HG03575 (cell line): ENCODE results near the gene RASSF6.
"Not testable (repeated sequence)": the region's sequence is repeated elsewhere in the genome, so short reads cannot be mapped to it uniquely, and the experiment has no call there.

ENCODE experiments used
- ATAC-seq: cut with Tn5 transposase; IDR thresholded peaks from one replicate; pipeline ENCODE4 v1.9.1; 2021; ENCODE audit not compliant: unreplicated experiment, insufficient number of reproducible peaks, low FRiP score; ENCODE audit errors: extremely low read depth

RASSF6 gene, protein sequence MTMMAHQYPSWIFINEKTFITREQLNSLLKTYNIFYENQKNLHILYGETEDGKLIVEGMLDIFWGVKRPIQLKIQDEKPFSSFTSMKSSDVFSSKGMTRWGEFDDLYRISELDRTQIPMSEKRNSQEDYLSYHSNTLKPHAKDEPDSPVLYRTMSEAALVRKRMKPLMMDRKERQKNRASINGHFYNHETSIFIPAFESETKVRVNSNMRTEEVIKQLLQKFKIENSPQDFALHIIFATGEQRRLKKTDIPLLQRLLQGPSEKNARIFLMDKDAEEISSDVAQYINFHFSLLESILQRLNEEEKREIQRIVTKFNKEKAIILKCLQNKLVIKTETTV

DNA sequence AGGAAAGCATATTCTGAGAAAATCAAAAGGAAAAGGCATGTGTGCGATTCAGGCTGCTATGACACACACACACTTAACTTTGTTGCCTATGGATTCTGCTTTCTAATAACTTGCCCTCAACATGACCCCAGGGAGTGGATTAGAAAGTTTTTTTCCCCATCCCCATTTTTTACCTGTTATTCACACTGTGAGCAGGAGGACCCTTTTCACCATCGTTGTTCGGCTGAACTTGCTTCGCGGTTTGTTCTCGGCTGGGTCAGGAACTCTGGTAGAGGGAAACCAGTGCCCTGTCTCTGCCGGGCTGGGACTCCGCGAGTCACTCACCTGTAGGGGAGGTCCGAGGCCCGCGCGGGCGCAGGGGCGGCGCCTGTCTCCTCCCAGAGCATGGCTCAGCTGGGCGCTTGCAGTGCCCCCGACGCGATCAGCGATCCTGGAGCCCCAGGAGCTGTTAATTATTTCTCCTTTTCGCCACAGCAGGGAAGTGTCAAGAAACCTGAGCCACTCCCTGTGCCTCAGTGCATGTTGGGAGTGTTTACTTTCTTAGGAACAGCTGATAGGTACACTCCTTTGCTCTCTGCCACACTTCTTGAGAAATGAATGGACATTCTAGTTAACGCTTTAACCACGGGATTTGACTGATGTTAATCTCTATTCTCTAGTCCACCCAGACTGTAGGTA lies at the start of gene RASSF6:
Gene RASSF6, minus strand, starts transcription at position 322 of the 678 bp plus-strand sequence. CDS start 8,641 bp downstream, outside the sequence.
- no peak for ATAC-seq

DNA sequence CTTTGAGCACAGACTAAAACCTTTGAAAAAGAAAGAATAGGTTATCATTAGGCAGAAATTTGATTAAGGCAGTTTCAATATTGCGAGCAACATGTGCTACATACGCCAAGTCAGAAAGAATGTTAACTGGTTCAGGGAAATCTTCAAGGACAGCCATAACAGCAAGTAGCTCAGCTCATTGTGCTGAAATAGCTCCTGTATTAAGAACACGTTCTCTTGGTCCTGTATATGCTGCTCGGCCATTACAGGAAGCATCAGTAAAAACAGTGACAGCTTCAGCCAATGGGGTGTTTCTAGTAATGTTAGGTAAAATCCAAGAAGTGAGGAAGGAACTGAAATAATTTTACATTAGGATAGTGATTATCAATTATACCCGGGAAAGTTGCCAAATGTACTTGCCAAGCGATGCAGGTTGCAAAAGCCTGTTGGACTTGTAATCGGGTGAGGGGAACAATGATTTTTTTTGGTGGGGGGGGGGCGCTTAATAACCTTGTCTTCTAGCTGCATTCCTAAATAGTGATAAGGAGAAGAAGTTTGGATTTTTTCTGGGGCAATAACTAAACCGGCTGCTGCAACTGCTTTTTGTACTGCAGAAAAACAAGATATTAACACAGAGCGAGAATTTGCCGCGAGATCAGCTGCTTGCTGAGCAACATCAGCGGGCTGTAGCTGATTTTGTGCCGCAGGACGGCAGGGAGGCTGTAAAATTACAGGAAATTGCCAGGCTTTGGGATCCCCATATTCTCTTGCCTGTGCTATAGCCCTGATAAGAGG lies 49.4 kb upstream of the RASSF6 start:
- ATAC-seq: no peak

DNA sequence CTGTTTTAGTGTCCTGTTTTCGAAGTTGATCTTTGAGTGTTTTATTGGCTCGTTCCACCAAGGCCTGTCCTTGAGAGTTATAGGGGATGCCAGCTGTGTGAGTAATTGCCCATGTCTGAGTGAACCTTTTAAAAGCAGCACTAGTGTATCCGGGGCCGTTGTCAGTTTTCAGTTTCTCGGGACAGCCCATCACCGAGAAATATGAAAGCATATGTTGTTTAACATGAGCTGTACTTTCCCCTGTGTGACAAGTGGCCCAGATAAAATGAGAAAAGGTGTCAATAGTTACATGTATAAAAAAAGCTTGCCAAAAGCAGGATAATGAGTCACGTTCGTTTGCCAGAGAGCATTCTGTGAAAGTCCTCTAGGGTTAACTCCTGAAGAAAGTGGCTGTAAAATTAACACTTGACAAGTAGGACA lies 48.6 kb upstream of the RASSF6 start:
- ATAC-seq: no peak

GRCh38 chr4:73665924-73666323 lies 45.7 kb upstream of the RASSF6 start:
- not testable (repeated sequence) for ATAC-seq

GRCh38 chr4:73664470-73664869 lies 44.2 kb upstream of the RASSF6 start:
- ATAC-seq: no peak

GRCh38 chr4:73663576-73663975 lies 43.3 kb upstream of the RASSF6 start:
- ATAC-seq: no peak

DNA sequence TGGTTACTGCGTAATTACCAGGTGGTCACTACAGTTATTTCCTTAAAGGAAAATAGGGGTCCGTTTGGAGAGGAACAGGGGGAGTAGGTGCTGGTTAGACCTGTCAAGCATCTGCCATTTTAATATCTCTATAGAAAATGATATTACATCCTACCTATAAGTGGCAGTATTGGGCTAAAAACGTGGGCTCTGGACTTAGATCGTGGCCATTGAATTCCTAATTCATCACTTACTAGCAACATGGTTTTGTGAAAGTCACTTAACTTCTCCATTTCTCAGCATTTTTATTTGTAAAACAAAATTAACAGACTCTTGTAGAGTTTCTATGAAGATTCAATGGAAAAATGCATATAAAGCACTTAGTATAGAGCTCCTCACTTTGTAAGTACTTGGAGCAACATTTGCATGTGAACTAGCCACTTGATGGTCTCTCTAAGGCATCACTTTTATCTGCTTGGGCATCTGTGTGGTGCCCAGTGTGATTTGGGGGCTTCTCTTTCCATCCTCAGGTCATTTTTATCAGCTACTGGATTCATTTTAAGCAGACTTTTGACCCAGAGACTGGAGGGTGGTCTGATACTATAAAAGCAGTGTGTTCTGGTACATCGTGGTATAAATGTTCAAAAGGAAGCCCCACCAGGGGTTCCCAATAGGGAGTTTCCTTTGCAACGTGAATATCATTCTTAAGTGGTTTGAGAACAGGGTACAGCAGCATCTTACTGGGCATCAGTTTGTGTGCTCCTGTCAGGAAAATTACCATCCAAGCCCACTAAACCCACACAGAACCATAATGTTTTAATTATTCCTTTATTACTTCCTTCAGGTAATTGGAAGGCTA lies 42.7 kb upstream of the RASSF6 start:
- no peak for ATAC-seq

DNA sequence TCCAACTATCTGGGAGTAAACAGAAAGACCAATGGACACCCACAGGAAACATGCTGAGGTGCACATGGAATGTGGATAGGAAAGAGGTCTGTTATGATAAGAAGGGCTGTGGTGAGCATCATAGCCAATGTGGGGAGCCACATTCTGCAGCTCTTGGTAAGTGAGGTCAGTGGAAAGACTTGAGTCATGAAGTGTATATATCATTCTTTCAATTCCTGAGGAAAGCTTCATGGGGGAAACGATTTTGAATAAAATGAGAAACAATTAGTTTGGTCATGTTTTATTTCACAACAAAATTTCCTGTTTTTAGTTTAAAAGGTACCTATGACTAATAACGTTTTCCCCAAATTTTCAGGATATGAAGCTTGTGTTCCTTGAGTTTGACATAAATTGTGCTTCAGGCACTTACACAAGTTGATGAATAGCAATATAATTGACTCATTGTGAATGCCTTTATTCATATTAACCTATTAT lies 41.4 kb upstream of the RASSF6 start:
- ATAC-seq: no peak

DNA sequence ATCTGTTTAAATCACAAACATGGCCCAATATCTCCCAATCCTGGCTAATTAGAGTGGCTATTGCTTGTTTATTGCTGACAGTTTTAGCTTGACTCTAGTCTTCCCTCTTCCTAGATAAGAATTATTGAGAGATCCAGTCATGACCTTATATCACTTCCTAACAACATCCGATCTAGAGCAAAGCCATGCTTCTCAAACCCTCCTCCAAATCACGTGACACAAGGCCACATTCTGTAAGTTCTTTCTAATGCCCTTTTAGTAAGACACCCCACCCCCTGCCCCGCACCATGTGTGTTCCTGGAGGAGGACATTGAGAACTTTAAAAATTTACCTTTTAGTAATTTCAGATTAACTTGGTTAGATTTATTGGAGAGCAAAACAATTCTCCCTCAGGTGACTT lies 40.6 kb upstream of the RASSF6 start:
- ATAC-seq: no peak

- ATAC-seq: no peak
These were observed 33.5 kb upstream of the RASSF6 start for GRCh38 chr4:73653695-73654106.

DNA sequence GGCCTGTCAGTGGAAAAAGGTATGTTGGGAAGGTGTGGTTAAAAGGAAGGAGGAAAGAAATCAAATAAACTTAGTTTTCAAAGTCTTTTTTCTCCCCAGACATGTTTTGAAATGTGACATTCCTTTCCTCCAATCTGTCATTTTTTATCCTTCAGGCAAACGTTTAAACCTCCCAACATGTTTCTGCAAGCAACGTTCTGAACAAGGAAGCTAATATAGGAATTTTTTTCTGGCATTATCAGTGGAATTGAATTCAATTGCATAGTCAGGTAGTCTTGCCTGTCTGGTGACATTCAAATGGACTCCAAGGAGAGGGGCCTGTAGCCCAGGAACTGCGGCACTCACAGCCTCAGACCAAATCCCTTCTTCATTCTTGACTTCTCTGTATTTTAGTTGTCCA lies 30.0 kb upstream of the RASSF6 start:
- ATAC-seq: no peak

- ATAC-seq: no peak
These were observed 28.2 kb upstream of the RASSF6 start for GRCh38 chr4:73648478-73648877.

GRCh38 chr4:73646117-73646516 lies 25.9 kb upstream of the RASSF6 start:
- no peak for ATAC-seq

GRCh38 chr4:73631565-73632226 lies 11.5 kb upstream of the RASSF6 start:
- no peak for ATAC-seq

GRCh38 chr4:73628834-73629233 lies 8.6 kb upstream of the RASSF6 start:
- ATAC-seq: not testable (repeated sequence)

DNA sequence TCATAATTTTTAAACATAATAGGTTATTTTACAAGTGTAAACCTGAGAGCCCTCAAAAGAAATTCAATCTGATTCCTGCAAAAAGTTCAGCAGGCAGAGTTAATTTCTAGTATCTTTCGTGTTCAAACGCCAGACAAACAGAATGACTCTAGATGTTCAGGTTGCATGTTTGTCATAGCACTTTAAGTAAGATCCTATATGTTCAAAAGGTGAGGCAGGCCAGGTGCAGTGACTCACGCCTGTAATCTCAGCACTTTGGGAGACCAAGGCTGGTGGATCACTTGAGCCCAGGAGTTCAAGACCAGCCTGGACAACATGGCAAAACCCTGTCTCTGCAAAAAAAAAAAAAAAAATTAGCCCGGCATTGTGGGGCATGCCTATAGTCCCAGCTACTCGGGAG lies 1.1 kb upstream of the RASSF6 start:
- no peak for ATAC-seq

DNA sequence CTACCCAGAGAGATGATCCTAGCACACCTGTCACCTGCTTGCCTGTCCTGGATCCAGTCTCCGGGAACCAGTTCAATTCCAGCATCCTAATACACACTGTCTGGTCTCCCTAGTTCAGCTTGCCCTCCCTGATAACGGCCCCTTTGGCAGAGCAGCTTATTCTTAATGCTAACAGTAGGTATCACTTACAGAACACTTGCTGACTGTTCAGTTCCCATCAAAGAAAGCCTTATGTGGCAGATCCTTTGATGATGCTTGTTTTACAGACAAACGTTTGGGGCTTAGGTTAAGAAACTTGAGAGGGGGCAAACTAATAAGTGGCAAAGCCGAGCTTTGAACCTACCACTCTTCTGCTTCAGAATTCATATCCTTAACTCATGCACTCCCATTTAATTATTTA lies 890 bp downstream of the RASSF6 start:
- no peak for ATAC-seq

GRCh38 chr4:73617256-73617655 lies 3.0 kb downstream of the RASSF6 start:
- no peak for ATAC-seq
